HG03432 (cell line): ENCODE results near the gene ISLR.
"Not testable (repeated sequence)": the region's sequence is repeated elsewhere in the genome, so short reads cannot be mapped to it uniquely, and the experiment has no call there.

ENCODE experiments used
- ATAC-seq: cut with Tn5 transposase; IDR thresholded peaks from one replicate; pipeline ENCODE4 v1.9.1; 2021; ENCODE audit warnings: mild to moderate bottlenecking, moderate library complexity; ENCODE audit not compliant: unreplicated experiment

The ISLR gene

DNA sequence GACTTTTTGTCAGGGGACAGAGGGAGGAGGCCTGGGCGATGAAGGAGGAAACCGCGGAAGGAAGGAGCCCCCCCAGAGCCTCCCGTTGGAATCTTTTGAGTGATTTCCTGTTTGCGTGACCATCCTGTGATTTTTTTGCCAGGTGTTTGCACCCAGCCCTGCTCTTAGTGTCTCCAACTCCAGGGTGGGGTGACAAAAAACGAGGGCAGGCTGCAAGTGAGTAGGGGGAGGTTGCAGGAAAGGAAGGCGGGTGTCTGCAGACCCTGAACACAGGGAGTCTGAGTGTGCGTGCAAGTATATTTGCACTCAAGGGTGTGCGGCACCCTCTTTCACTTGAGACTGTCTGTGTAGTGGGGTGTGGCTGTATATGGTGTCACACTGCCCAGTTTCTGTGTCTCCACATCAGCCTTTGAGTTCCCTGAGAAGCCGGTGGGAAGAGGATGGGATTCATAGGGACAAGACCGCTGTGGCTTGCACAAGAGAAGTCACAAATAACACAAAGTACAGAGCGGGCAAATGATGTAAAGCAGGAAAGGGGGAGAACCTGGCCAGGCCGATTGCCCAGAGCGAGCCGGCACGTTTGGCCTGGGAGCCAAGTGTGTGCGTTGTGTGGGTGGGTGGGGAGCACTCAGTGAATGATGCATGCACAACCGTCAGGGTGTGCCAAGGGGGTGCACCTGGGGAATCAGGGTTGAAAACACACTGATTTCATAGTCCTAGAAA lies 36.5 kb upstream of the ISLR start:
- no peak for ATAC-seq

DNA sequence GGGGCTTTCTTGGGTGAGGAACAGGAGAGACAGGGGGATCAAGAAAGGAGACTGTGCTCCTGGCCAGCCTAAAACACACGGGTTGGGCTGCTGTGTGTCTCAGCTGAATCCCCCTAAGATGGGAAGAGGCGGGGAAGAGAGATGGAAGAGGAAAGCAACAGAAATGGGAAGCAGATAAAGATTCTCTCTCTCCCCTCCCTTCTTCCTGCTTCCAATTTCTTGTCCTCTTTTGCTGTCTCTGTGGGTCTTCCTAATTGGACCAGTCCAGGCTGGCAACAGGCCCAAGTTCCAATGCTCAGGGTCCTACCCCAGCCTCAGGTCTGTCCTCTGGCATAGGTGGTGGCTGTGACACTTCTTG lies 36.0 kb upstream of the ISLR start:
- no peak for ATAC-seq

DNA sequence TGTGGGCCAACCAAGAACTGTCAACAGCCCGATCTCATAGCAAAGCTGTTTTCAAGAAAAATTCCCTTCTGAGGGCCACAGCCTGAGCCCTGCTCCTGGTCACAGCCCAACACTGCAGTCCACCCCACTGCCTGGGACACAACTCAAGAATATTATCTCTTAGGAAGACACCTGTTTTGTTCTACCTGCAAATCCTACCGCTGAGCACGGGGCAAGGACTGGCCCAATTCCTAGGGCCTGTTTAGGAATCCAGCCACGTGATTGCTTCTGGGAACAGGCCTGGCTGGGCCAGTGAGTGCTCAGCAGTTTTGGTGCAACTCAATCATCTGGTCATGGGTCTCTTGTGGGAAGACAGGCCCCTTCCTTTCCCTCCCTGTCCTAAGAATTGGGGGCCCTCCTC lies 34.9 kb upstream of the ISLR start:
- no peak for ATAC-seq

DNA sequence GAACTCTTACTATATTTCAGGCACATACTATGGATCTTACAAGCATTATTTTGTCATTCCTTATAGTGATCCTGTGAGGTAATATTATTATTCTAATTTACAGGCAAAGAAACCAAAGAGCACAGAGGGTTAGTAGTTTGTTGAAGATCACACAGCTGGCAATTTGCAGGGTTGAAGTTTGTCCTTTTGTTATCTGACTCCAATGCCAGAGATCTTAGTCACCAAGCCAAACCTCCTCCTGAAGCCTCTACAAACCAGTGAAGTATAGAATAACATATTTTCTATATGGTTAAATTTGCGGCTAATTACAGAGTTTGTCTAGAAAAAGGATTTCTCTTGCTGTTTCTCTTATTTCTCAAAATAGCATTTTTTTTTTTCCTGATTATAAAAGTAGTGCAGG lies 31.9 kb upstream of the ISLR start:
- ATAC-seq: no peak

DNA sequence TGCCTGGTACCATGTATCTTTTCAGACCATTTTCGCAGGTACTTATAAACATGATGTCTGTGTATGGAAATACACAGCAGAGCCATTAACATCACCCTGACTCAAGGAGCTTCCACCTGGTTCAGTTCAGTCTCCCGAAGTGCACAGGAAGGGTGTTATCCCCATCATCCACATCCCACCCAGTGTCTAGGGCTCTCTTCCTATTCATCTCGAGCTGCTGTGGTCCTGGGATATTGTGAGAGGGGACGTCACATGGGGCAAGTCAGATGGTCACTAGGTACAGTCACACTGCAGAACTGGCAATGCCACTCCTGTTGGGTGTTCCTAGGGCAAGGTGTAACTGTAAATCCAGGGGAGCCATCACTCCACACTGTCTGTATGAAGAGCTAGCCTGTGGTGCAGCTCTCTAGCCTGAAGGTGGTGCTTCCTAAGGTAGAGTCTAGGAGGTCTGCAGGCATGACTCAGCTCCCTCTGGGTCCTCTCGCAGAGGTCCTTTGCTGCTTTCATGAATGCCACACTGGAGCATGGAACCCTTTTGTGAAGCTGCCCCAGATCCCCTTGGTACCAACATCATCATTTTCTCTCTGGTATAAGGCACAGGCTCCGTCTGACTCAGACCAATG lies 29.2 kb upstream of the ISLR start:
- ATAC-seq: no peak

DNA sequence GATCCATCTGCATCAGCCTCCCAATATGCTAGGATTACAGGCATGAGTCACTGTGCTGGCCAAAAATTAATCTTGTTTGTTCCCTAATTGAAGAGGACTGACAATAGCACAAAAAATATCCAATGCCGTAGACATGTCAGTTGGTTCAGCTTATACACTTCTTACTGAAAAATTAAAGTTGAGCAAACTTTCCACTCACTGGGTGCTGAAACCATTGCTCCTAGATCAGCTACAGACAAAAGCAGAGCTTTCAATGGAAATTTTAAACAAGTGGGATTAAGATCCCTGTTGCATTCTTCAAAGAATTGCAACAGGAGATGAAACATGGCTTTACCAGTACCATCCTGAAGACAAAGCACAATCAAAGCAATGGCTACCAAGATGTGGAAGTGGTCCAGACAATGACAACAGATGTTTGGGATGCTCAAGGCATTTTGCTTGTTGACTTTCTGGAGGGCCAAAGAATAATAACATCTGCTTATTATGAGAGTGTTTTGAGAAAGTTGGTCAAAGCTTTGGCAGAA lies 27.2 kb upstream of the ISLR start:
- no peak for ATAC-seq

DNA sequence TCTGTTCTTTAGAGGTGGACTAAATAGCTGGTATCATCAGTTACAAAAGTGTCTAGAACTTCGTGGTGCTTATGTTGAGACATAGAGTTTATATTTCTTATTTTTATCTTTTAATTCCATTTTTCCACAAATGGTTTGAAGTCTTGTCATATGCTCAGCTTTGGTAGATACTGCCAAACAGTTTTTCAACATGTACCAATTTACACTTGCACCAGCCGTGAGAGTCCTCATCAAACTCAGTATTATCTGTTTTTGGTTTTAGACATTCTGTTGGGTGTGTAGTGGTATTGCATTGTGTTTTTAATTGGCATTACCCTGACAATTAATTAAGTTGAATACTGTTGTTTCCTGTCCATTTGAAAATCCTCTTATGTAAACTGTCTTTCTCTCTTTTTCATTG lies 26.5 kb upstream of the ISLR start:
- no peak for ATAC-seq

DNA sequence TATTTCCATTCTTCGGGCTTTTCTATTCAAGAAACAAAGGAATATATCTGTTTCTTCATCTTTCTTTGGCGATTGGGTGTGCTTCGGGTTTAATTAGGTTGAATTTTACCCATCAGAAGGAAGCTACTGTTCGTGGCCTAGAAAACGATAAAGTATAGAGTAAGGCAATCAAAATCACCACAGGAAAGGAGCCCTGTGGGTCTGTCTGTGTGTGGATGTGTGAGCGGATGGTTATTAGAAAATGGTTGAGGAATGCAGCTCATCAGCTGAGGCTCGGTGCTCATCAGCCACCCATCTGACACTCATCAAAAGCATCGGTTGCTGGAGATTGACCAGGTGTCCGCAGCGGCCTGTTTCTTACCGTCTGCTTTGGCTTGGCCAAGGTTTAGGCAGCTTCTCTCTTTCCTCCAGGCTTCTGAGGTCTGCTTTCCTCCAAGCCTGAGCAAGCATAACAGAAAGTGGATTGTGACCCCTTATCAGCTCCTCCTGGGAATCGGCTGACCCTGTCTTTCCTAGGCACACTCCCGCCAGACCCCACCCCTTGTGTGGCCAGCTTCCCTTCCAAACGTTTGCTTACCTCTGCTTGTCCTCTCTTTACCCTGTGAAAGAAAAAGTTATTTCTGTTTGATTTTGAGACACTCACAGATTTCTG lies 17.6 kb upstream of the ISLR start:
- ATAC-seq: no peak

DNA sequence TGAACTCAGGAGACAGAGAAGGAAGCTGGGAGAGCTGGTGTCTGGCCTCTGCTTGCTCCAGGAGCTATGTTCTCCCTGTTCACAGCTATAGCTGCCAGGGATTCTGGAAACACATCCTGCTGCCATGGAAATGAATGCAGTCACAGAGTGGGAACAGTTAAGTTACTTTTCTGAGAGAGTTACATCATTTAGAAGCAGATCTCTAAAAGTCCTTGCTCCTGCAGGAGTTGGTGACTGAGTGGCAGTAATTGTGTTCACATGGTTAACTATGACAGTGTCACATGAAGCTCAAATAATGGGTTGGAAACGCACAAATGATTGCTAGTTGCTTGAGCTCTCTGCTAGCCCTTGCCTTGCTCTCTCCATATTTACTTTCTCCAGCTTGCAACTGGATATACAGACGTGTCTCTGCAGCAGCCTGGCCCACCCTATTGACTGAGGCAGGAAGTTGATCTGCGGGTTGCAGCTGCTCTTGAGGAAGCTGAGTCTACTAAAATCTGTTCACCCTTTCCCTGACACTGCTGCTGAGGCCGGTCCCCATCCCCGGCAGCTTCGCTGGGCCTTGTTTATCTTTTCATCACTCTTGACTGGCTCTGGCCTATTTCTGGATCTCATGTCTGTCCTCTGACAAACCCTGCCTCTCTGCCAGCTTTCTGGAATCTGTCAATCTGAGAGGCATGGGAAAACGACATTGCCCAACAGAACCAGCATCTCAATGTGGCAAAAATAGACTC lies 16.7 kb upstream of the ISLR start:
- ATAC-seq: no peak

DNA sequence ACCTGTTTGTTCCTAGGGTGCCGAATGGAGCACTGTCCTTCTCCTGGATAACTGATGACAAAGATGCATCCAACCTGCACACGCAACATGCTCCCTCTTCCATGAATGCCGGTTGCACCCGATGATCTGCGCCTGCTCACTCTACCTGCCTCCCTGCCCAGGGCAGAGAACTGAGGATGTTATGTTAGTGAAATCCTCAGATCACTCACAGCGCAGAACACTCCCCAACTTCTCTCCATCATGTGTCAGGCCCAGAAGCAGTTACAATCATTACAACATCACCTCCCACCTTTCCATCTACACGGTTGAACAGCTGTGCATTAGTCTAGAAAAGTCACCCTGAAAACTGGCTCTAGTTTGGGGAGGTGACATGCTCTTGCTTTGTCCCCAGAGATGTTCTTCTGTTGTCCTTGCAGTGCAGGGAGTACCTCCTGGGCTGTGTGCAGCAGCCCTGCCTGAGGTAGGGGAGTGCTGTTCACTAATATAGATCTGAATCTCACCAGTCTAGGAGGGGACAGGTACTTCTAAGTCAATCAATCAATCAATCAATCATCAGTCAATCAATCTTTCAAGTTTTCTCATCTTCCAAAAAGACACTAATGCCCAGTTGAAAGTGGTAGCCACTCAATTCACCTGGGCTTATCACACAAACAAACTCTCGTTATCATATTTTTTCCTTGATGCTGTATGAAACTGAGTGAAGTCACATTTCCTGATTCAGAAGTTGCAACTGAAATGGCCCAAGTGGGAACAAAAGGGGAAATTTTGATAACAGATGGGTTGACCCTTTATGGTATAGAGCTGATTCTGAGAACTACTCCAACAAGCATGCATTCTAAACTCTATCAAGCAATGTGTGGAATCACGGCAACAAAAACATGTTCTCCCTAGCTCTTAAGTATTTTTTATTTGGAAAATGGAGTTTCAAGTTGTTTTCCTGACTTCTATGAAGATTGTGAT lies 15.4 kb upstream of the ISLR start:
- no peak for ATAC-seq

DNA sequence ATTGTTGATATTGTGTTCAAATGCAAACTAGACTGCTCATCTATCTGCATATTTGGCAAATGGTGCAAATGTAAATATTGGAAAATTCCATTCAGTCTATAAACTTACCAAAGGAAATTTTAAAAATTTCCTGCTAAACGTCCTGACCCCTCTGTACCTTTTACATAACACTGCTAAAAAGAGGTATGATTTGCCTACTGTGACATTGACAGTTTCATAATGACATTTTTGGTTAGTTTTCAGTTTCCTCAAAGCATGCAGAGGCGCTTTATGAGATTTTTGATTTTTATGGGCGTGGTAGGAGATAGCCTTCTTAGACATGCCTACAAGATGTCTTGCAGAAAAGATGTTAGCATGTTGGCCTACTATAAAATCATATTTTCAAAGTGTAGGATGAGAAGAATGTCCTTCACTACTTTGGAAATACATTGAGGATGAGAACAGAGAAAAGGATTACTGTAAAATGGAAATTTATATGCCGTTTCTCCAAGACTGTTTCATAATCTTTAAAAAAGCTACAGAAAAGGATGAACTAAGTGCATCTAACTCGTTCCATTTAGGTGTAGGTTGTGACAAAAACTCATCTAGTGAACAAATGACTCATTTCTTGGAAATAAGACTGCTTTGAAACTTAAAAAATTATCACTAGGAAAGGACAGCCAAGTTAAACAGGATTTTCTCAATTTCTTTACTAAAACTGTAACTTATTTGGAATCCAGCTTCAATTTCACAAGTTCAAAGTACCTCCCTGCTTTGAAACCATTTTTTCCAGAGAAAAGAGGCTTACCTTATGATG lies 14.5 kb upstream of the ISLR start:
- peak; percentile 72 for ATAC-seq

DNA sequence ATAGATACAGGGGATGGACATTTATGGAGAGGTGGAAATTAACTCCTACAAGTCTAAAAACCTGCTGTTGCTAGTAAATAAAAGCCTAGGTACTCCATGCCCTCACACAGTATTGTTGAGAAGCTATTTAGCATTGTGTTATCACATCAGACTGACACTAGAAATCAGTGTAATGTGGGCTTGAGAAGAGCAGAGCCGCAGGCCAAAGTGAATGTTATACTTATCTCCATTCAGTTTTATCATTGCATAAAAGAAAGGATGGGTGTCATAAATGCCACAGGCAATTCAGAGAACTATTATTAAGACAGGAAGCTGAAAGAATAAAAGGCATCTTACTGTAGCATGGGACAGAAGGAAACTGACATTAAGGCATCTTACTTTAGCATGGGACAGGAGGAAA lies 13.7 kb upstream of the ISLR start:
- ATAC-seq: no peak

DNA sequence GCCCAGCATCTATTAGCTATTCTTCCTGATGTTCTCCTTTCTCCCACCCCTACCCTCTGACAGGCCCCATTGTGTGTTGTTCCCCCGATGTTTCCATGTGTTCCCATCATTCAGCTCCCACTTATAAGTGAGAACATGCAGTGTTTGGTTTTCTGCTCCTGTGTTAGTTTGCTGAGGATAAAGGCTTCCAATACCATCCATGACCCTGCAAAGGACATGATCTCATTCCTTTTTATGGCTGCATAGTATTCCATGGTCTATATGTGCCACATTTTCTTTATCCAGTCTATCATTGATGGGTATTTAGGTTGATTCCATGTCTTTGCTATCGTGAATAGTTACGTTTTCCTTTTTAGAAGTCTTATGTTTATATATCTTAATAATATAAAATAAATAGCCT lies 13.1 kb upstream of the ISLR start:
- ATAC-seq: not testable (repeated sequence)

DNA sequence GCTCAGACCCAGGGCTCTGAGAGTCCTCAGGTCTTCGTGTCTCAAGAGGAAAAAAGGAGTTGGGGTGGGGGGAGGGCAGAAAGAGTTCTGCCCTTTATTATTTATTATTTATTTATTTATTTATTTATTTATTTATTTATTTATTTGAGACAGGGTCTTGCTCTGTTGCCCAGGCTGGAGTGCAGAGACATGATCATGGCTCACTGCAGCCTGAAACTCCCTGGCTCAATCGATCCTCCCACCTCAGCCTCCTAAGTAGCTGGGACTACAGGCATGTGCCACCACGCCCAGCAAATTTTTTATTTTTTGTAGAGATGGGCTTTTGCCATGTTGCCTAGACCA lies 11.3 kb upstream of the ISLR start:
- not testable (repeated sequence) for ATAC-seq

DNA sequence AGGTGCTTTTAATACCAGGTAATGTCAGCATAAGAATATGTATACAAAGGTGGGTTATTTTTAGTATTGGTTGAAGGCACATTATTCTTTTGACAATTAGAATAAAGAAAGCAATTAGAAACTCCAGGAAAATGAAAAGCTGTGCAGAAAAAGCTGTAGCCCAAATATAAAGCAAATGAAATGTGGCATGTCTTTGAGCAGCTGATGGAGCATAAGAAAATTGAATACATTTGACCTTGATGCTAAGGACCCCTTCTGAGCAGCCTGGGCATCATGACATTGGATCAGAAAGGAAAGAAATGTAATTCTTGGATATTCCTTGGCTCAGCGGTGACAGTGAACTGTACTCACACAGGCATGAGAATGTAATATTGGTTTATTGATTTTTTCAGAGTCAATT lies 8.0 kb upstream of the ISLR start:
- no peak for ATAC-seq

DNA sequence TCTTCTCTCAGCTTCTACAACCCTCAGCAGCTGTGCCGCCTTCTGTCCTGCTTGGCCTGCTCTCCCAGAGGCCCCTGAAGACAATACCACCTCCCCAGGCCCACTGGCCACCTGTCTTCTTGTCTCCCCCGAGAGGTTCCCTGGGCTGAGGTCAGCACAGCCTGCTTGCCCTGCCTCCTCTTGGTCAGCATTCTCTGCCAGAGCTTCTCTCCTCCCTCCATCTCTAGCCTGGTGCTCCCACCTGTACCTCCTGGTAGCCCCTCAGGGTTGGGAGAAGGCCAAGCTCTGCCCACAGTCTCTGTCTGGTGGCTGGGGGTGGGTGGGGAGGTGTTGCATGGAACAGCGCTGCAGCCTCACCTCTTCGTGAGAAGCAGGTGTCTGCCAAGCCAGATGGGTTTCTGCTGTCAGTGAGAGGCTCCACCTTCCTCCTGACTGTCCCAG lies 5.6 kb upstream of the ISLR start:
- no peak for ATAC-seq

DNA sequence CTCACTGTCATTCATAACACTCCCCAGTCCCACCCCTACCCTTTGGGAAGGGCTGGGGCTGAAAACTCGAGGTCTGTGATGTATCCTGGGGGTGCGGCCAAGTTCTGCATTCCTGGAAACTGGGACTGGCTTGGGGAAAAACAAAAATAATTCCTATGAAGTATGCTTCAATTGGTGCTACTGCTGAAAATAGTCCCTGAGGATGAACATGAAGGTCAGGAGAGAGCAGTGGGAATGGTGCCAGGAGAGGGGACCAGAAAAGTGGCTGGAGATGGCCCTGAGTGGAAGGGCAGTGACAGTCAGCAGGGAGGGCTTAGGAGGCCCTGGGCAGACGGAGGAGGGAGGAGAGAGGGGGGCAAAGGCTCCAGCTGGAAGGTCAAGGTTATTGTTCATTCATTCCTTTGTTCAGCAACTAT lies 4.8 kb upstream of the ISLR start:
- ATAC-seq: no peak

DNA sequence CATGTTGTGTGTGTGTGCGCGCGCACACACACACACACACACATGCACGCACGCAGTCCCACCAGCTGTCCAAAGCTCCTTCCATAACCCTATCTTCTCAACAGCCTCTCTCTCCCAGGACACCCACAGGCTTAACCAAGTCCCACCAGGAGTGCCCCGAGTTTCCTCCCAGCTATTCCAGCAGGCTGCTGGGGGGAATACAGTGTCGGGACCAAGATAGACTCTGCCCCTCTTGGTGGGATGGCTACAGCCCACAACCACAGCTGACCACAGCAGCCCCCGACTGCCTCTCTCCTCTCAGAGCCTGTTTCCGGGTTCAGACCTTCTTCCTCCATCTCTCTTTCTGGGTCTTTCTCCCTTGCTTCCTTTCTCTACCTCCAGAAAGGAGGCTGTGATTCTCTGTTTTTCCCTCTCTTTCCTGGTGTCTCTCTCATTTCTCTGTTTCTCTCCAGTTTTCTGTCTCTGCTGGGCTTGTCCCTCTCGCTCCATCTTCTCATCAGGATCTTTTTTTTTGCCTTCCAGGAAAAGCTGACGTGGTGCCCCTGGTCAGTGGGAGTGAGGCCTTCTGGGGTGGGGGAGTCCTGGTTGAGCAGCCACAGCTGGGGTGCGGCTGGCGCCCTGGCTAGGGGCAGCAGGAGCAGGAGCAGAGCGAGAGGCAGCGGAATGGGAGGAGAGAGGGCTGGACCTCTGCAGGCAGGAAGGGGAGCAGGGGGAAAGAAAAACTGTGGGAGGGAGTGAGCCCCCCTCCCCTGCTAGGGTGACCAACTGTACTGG lies 3.3 kb upstream of the ISLR start:
- ATAC-seq: no peak
